Lower leg skin (tissue), 3 donors: ENCODE data around the gene CD2AP.

Experiments used
- POLR2A ChIP-seq, 2 donors: fragments of 450-650 bp; IDR thresholded peaks; one replicate each; pipeline ENCODE4 v1.6.1; 2016 to 2017; ENCODE audit warnings: antibody characterized with exemption in 2 of 2, mild to moderate bottlenecking in 1 of 2, moderate library complexity in 1 of 2
- TF ChIP-seq, protein P1 (sequence below), 3 donors: fragments of 450-650 bp; IDR thresholded peaks; one replicate each; pipeline ENCODE4 v1.5.1; 2016; ENCODE audit warnings: antibody characterized with exemption in 3 of 3, mild to moderate bottlenecking in 3 of 3, moderate library complexity in 2 of 3

DNA sequence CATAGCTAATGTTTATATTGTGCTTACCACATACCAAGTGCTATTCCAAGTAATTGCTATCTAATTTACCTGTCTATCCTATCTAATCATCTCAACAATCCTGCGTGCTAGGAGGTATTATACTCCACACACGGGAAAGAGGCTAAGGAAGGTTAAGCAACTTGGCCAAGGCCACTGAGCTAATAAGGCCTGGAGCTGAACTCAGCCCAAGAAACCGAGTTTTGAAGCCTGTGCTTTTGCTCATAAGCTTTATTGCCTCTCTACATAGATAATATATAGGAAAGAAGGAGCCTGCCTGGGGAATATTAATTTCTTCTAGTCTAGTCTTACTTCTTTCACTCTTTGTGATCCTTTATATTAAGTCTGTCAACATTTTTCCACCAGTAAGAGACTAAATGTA is 153.0 kb downstream of the CD2AP start:
- no peak for TF ChIP-seq POLR2A (IDR thresholded peaks at IDR 0.05)
- TF ChIP-seq, protein P1, sequence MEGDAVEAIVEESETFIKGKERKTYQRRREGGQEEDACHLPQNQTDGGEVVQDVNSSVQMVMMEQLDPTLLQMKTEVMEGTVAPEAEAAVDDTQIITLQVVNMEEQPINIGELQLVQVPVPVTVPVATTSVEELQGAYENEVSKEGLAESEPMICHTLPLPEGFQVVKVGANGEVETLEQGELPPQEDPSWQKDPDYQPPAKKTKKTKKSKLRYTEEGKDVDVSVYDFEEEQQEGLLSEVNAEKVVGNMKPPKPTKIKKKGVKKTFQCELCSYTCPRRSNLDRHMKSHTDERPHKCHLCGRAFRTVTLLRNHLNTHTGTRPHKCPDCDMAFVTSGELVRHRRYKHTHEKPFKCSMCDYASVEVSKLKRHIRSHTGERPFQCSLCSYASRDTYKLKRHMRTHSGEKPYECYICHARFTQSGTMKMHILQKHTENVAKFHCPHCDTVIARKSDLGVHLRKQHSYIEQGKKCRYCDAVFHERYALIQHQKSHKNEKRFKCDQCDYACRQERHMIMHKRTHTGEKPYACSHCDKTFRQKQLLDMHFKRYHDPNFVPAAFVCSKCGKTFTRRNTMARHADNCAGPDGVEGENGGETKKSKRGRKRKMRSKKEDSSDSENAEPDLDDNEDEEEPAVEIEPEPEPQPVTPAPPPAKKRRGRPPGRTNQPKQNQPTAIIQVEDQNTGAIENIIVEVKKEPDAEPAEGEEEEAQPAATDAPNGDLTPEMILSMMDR (IDR thresholded peaks at IDR 0.05) = no peak
